Smooth muscle cell (in vitro differentiated cells): ENCODE measurements around the gene ITGAD. TPM values are rescaled to one million over a fixed set of nuclear protein-coding genes. Genes with fewer than 3 reads are reported as not detected.

Experiments
- DNase-seq: peaks from one replicate; lab custom pipeline; 2025; ENCODE audit not compliant: unreplicated experiment; lab: John Stamatoyannopoulos, UW
- H2AFZ ChIP-seq: fragments of 200-600 bp; sonication (generic); 2 replicates; pipeline ENCODE4 v1.6.0; 2016; ENCODE audit warnings: antibody characterized with exemption, low read depth, mild to moderate bottlenecking
- H3F3A ChIP-seq: fragments of 200-600 bp; sonication (generic); 2 replicates; pipeline ENCODE4 v1.6.0; 2017; ENCODE audit warnings: antibody characterized with exemption, low read depth
- H3K27ac ChIP-seq: fragments of 200-600 bp; sonication (generic); 2 replicates; pipeline ENCODE4 v1.5.1; 2016; ENCODE audit warnings: low read depth, mild to moderate bottlenecking
- H3K27me3 ChIP-seq: fragments of 200-600 bp; sonication (generic); 2 replicates; pipeline ENCODE4 v1.6.1; 2016; ENCODE audit warnings: low read depth, mild to moderate bottlenecking
- H3K36me3 ChIP-seq: fragments of 200-600 bp; sonication (generic); 2 replicates; pipeline ENCODE4 v1.5.1; 2016; ENCODE audit warnings: low read depth
- H3K4me1 ChIP-seq: fragments of 200-600 bp; sonication (generic); 2 replicates; pipeline ENCODE4 v1.5.1; 2016; ENCODE audit warnings: low read depth
- H3K4me2 ChIP-seq: fragments of 200-600 bp; sonication (generic); 2 replicates; pipeline ENCODE4 v1.6.0; 2016; ENCODE audit warnings: mild to moderate bottlenecking
- H3K4me3 ChIP-seq: fragments of 200-600 bp; sonication (generic); 2 replicates; pipeline ENCODE4 v1.5.1; 2016; ENCODE audit warnings: mild to moderate bottlenecking
- H3K79me2 ChIP-seq: fragments of 200-600 bp; sonication (generic); 2 replicates; pipeline ENCODE4 v1.6.0; 2016; ENCODE audit warnings: low read depth, mild to moderate bottlenecking
- H3K9ac ChIP-seq: fragments of 200-600 bp; sonication (generic); 2 replicates; pipeline ENCODE4 v1.6.0; 2016; ENCODE audit warnings: low read depth
- H3K9me3 ChIP-seq: fragments of 200-600 bp; sonication (generic); replicated peaks from 2 replicates; pipeline ENCODE4 v1.5.1; 2016; ENCODE audit warnings: low read depth
- H4K20me1 ChIP-seq: fragments of 200-600 bp; sonication (generic); 2 replicates; pipeline ENCODE4 v1.6.0; 2016; ENCODE audit warnings: low read depth
- WGBS: methylation state at CpG from one replicate; pipeline ENCODE4 v1.1.7; 2016; ENCODE audit warnings: low lambda C conversion rate; 5-methylcytosine and 5-hydroxymethylcytosine counted together
- polyA plus RNA-seq: library from polyadenylated mRNA; unstranded; fragments of >200 nt; fragmentation: Nextera tagmentation; extraction: Ambion mirVana; gene quantifications from 2 replicates; pipeline ENCODE4 v1.2.1, GENCODE V29; 2016
- total RNA-seq: library from RNA; depleted of rRNA; stranded (reverse); fragments of >200 nt; gene quantifications from 2 replicates; pipeline ENCODE4 v1.2.3, GENCODE V29; 2014
- TF ChIP-seq, protein P1 (sequence below): fragments of 200-600 bp; sonication (generic); IDR thresholded peaks from 2 replicates; pipeline ENCODE4 v1.5.1; 2017; ENCODE audit warnings: borderline replicate concordance, mild to moderate bottlenecking, antibody characterized with exemption; ENCODE audit not compliant: insufficient read depth, poor library complexity, severe bottlenecking

Gene ITGAD
- total and polyA plus RNA-seq, 2 experiments from 2014 or later: not detected

DNA sequence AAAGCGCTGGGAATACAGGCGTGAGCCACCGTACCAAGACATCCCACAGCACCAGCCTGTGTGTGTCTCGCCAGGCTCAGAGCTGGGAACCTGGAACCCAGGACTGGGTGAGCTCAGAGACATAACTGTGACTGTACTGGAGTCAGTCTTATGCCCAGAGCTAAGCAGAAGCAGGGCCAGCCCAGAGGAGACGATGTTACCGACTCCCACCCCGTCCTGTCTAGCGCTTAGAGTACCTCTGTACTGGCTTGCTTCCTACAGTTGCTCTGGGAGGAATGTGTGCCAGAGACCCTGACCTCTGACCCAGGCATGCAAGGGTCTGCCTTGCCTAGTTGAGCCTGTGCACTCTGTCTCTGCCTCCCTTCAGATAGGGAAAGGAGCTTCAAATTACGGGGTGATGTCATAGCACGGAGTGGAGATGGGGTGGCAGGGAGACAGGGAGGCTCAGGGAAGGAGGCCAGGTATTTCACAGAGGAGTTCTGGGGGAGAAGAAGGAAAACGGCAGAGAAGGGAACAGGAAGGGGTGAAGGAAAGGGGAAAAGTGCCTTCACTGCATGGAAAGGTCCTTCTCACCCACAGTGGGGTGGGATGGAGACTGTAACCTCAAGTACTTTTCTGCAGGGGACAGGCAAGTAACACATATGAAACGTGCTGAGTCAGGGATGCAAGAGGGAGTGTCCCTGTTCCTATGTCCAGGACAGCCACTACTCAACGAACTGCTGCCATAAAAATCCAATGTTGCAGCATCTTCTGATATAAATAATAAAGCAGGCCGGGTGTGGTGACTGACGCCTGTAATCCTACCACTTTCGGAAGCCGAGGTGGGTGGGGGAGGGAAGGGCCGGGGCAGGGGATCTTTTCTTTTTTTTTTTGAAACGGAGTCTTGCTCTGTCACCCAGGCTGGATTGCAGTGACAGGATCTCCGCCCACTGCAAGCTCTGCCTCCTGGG lies 60.4 kb downstream of the ITGAD start:
- TF ChIP-seq, protein P1, sequence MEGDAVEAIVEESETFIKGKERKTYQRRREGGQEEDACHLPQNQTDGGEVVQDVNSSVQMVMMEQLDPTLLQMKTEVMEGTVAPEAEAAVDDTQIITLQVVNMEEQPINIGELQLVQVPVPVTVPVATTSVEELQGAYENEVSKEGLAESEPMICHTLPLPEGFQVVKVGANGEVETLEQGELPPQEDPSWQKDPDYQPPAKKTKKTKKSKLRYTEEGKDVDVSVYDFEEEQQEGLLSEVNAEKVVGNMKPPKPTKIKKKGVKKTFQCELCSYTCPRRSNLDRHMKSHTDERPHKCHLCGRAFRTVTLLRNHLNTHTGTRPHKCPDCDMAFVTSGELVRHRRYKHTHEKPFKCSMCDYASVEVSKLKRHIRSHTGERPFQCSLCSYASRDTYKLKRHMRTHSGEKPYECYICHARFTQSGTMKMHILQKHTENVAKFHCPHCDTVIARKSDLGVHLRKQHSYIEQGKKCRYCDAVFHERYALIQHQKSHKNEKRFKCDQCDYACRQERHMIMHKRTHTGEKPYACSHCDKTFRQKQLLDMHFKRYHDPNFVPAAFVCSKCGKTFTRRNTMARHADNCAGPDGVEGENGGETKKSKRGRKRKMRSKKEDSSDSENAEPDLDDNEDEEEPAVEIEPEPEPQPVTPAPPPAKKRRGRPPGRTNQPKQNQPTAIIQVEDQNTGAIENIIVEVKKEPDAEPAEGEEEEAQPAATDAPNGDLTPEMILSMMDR: no peak
- Histone ChIP-seq H2AFZ (no peak overlapping the region), H3F3A (peaks cover 17% of the 10 kb centered on the region), H3K27me3 (no peaks in the 10 kb centered on the region), H3K27ac (peak overlapping the region; percentile 90), H3K36me3 (no peaks in the 10 kb centered on the region), H3K4me1 (peaks cover 32% of the 10 kb centered on the region), H3K4me3 (no peak overlapping the region), H3K4me2 (peak overlapping the region; percentile 75), H3K9ac (peak overlapping the region; percentile 48), H4K20me1 (peaks cover 32% of the 10 kb centered on the region), H3K79me2 (peaks cover 26% of the 10 kb centered on the region), H3K9me3 (no peaks in the 10 kb centered on the region)
- WGBS: 40% methylated on average over 19 of the region's 20 CpGs
- DNase-seq: no peak

DNA sequence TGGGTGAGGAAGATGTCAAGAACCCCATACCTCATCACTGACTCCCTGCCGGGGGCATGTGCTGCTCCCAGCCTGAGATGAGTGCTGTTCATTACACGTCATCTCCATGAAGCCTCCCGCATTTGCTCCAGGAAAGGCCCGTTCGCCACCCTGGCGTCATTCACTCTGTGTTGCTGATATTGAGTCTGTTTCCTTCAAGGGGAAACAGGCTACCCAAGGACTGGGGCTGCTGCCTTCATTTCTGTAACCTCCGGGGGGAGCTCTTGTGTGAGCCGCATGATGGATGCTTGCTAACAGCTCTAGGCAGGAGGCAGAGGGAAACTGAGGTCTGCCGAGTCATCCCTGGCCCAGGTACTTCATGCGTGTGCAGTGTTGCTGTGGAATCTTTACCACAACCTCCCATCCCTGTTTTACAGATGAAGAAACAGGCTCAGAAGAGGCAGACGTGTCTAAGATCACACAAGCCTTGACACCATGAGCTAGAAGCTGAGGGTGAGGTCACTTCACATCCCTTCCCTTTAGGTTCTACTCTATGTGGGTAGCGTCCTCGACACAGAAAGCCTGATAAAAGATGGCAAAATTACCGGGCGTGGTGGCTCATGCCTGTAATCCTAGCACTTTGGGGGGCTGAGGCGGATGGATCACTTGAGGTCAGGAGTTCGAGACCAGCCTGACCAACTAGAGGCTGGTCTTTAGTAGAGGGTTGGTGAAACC lies 62.6 kb downstream of the ITGAD start:
- peaks cover 32% of the 10 kb centered on the region for H4K20me1 ChIP-seq
- WGBS: 85% methylated on average over 17 of the region's 17 CpGs
- H3F3A ChIP-seq: peaks cover 22% of the 10 kb centered on the region
- H3K4me2 ChIP-seq: no peak overlapping the region
- no peaks in the 10 kb centered on the region for H3K27me3 ChIP-seq
- no peaks in the 10 kb centered on the region for H3K36me3 ChIP-seq
- H3K4me3 ChIP-seq: no peak overlapping the region
- peaks cover 32% of the 10 kb centered on the region for H3K4me1 ChIP-seq
- peaks cover 26% of the 10 kb centered on the region for H3K79me2 ChIP-seq
- H2AFZ ChIP-seq: no peak overlapping the region
- H3K9me3 ChIP-seq: no peaks in the 10 kb centered on the region
- TF ChIP-seq, protein P1: peak; percentile 16
- H3K9ac ChIP-seq: no peak overlapping the region
- peak overlapping the region; percentile 15 for H3K27ac ChIP-seq
- no peak for DNase-seq

GRCh38 chr16:31456988-31457360 lies 63.8 kb downstream of the ITGAD start:
- no peak overlapping the region for H2AFZ ChIP-seq
- TF ChIP-seq, protein P1: no peak
- DNase-seq: no peak
- H3K4me3 ChIP-seq: no peak overlapping the region
- H3K9ac ChIP-seq: no peak overlapping the region
- peaks cover 24% of the 10 kb centered on the region for H3K4me1 ChIP-seq
- H3F3A ChIP-seq: peaks cover 22% of the 10 kb centered on the region
- no peaks in the 10 kb centered on the region for H3K36me3 ChIP-seq
- H3K27me3 ChIP-seq: no peaks in the 10 kb centered on the region
- peaks cover 32% of the 10 kb centered on the region for H4K20me1 ChIP-seq
- 80% methylated on average over 8 of the region's 8 CpGs for WGBS
- no peak overlapping the region for H3K27ac ChIP-seq
- H3K9me3 ChIP-seq: no peaks in the 10 kb centered on the region
- peaks cover 26% of the 10 kb centered on the region for H3K79me2 ChIP-seq
- peak overlapping the region; percentile 87 for H3K4me2 ChIP-seq
